VCaP (cell line): Measurements from ENCODE around the gene RPS4Y2.

ENCODE experiments used
- H3K27ac ChIP-seq: fragments of 450-650 bp; 2 replicates; pipeline ENCODE4 v1.5.1; 2017
- TF ChIP-seq, protein P1 (sequence below): fragments of 450-650 bp; conservative IDR thresholded peaks from 2 replicates; pipeline ENCODE4 v1.5.1; 2017; ENCODE audit warnings: mild to moderate bottlenecking, moderate library complexity

Gene RPS4Y2

GRCh38 chrY:20781408-20781807 lies 25.5 kb downstream of the RPS4Y2 start:
- TF ChIP-seq, protein P1, sequence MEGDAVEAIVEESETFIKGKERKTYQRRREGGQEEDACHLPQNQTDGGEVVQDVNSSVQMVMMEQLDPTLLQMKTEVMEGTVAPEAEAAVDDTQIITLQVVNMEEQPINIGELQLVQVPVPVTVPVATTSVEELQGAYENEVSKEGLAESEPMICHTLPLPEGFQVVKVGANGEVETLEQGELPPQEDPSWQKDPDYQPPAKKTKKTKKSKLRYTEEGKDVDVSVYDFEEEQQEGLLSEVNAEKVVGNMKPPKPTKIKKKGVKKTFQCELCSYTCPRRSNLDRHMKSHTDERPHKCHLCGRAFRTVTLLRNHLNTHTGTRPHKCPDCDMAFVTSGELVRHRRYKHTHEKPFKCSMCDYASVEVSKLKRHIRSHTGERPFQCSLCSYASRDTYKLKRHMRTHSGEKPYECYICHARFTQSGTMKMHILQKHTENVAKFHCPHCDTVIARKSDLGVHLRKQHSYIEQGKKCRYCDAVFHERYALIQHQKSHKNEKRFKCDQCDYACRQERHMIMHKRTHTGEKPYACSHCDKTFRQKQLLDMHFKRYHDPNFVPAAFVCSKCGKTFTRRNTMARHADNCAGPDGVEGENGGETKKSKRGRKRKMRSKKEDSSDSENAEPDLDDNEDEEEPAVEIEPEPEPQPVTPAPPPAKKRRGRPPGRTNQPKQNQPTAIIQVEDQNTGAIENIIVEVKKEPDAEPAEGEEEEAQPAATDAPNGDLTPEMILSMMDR, result no peak
- H3K27ac ChIP-seq, result peak overlapping the region; percentile 36

DNA sequence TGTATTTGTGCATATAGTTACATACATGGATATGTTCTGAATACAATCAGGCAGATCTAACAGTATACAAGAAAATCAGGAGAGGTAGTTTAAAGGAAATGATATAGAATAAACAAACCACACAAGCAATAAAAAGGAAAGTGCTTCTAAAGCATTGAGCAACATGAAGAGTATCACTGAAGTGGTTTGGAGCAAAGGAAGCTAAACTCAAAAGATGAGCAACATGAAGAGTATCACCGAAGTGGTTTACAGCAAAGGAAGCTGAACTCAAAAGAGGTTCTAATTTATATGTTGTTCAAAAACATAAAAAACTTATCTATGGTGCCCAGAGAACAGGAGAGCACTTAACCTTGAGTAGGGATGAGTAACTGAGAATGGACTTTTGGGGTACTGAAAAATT lies 29.1 kb downstream of the RPS4Y2 start:
- no peak overlapping the region for H3K27ac ChIP-seq
- TF ChIP-seq, protein P1, result no peak

- TF ChIP-seq, protein P1, result no peak
- no peak overlapping the region for H3K27ac ChIP-seq
These were observed 31.2 kb downstream of the RPS4Y2 start for GRCh38 chrY:20787076-20787475.

DNA sequence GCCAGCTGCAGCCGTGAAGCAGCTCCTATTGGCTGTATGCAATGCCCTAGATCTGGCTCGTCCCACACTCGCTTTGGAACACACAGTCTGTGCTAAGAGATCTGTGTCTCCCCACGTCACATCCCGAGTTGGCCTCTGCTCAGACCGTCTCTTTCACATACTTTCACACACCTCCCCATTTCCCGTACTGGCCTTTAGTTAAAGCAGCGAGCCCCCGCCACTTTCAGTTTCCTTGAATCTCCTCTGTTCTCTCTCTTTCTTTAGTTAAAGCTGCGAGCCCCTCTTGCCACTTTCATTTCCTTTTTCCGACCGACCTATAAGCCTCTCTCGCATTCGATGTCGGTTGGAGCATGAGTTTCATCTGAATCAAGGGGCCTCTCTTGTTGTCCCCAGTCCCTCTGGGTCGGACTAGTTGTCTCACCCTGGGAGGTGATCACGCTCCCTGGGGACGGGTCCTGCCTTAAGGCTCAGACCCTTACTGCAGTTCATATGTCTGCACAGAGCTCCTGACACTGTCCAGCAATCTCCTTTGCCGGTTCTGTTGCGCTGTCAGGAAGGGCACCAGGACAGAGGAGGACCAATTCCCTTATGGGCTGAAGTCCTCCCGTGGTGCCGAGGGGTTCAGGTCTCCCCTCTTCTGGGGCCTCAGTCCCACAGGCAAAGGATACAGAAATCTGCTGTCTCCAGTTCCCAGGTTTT lies 42.6 kb downstream of the RPS4Y2 start:
- H3K27ac ChIP-seq, result peak overlapping the region; percentile 91
- TF ChIP-seq, protein P1, result no peak

GRCh38 chrY:20802659-20803058 lies 46.8 kb downstream of the RPS4Y2 start:
- TF ChIP-seq, protein P1, result no peak
- no peak overlapping the region for H3K27ac ChIP-seq

DNA sequence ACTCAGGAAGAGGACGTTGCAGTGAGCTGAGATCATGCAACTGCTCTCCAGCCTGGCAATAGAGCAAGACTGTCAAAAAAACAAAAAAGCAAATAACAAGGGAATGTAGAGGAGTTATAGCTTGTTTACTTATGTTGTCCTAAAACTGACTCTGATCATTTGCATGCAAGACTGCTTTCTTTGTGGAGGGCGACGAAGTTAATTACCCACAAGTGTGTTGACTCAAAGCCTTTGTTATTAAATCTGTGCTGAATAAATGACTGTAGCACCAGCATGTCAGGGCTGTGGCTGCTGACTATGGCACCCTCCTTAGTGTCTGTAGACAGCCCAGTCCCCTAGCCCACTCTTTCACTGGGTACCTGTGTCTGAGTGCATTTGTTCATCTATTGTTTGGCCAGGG lies 50.3 kb downstream of the RPS4Y2 start:
- no peak overlapping the region; the same call in 1 of the 2 replicates for H3K27ac ChIP-seq
- TF ChIP-seq, protein P1, result no peak

DNA sequence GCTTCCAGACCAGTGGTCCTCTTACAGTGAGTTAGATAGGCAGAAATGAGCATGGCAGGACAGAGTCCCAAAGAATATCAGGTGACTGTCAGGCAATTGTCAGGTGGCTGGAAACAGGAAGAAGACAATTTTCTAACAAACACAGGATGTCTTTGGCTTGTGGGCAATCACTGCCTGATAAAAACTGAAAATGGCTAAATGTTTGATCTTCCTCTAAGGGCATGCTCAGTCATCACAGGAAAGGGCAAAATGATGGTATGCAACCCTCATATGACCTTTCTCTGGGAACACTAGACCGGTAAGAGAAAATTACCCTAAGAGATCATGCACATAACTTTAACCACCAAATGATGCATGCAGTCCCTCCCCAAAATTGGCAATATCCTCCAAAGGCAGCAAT lies 57.6 kb downstream of the RPS4Y2 start:
- no peak overlapping the region for H3K27ac ChIP-seq
- TF ChIP-seq, protein P1, result no peak
